GM12891 (cell line): ENCODE results near the gene ANKRD34C.

Experiments used
- POLR2A ChIP-seq: IDR thresholded peaks from 2 replicates; pipeline ENCODE4 v1.6.1; 2011; ENCODE audit warnings: low read depth, low read length, control low read depth
- POLR2AphosphoS5 ChIP-seq: IDR thresholded peaks from 2 replicates; pipeline ENCODE4 v1.6.1; 2011; ENCODE audit warnings: low read depth, low read length, control low read depth
- TAF1 ChIP-seq: IDR thresholded peaks from 2 replicates; pipeline ENCODE4 v1.6.1; 2011; ENCODE audit warnings: low read depth, low read length, control low read depth

DNA sequence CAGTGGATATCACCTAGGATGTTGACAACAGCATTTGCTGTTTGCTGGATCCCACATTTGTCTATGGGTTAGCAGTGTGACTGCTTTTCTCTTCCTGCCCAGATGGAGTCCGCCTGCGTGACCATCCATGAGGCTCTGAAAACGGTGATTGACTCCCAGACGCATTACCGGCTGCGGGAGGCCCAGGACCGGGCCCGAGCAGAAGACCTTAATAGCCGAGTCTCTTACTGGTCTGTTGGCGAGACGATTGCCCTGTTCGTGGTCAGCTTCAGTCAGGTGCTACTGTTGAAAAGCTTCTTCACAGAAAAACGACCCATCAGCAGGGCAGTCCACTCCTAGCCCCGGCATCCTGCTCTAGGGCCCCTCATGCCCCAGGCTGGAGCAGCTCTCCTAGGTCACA, 39.4 kb downstream of the ANKRD34C start:
- TF ChIP-seq TAF1, result no peak
- no peak for TF ChIP-seq POLR2AphosphoS5
- TF ChIP-seq POLR2A, result no peak
